H7 (cell line): ENCODE data around the gene KLHL29. TPM values are rescaled to one million over a fixed set of nuclear protein-coding genes. Genes with fewer than 3 reads are reported as not detected.
A peak's percentile ranks its signal among the peaks of the same experiment; 100 is the strongest.

Experiments
- DNase-seq: peaks from one replicate; pipeline ENCODE4 v3.0.0; 2012
- H3K27me3 ChIP-seq: 2 replicates; pipeline ENCODE4 v1.6.0; 2011; ENCODE audit warnings: mild to moderate bottlenecking, low read length; ENCODE audit not compliant: control insufficient read depth, insufficient read depth
- H3K36me3 ChIP-seq: replicated peaks from 2 replicates; pipeline ENCODE4 v1.5.1; 2011; ENCODE audit warnings: low read length; ENCODE audit not compliant: control insufficient read depth, insufficient read depth
- H3K4me3 ChIP-seq: 2 replicates; pipeline ENCODE4 v1.5.1; 2011; ENCODE audit warnings: low read depth, mild to moderate bottlenecking, control low read depth, low read length, moderate library complexity; ENCODE audit not compliant: insufficient read depth
- total RNA-seq: library from RNA; depleted of rRNA; stranded (reverse); fragments of >200 nt; shearing (Covaris generic); gene quantifications from 2 replicates; pipeline ENCODE4 v1.2.3, GENCODE V29; 2014

The KLHL29 gene
- total RNA-seq, 1 experiment from 2014 or later: 6.2 TPM

- Histone ChIP-seq H3K4me3 (no peak overlapping the region), H3K36me3 (no peaks in the 10 kb centered on the region), H3K27me3 (no peaks in the 10 kb centered on the region)
- no peak for DNase-seq
Observed at GRCh38 chr2:23509596-23510292, 124.8 kb downstream of the KLHL29 start.

DNA sequence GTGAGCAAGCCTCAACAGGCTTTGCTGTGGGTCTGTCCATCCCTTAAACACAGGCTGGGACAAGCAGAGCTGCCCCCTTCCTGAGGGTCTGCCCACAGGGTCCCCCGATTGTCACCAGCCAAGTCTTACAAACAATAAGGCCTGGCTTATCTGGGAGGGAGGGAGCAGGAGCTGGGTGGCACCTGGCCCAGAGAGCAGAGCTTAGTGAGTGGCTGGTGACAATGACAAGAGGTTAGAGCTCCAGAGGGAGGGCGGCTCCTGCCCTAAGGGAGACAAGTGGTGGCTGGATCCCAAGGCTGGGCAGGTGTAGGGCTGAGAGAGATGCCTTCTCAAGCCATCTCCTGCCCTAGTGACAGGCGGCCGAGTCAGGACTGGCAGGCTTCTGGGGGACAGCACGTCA, 125.5 kb downstream of the KLHL29 start:
- no peak for DNase-seq
- Histone ChIP-seq H3K27me3 (no peaks in the 10 kb centered on the region), H3K4me3 (no peak overlapping the region), H3K36me3 (no peaks in the 10 kb centered on the region)

DNA sequence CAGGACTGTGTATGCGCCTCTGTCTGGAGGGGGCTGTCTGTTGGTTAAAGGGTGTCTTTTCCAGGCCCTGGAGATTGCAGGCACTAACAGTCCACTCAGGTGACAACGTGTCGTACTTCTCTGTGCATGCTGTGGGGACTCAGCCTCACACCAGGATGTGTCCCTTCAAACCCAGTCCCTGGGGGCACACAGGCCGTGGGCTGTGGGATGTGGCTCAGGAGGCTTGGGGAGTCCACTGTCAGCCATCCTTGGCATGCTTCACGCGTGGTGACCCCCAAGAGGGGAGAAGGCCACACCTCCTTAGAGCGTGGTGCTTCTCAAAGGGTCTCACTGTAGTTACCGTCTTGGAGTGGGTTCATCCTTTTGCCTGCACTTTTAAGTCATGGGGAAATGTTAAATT, 127.8 kb downstream of the KLHL29 start:
- DNase-seq: no peak
- H3K36me3 ChIP-seq: no peaks in the 10 kb centered on the region
- no peaks in the 10 kb centered on the region for H3K27me3 ChIP-seq
- no peak overlapping the region for H3K4me3 ChIP-seq

DNA sequence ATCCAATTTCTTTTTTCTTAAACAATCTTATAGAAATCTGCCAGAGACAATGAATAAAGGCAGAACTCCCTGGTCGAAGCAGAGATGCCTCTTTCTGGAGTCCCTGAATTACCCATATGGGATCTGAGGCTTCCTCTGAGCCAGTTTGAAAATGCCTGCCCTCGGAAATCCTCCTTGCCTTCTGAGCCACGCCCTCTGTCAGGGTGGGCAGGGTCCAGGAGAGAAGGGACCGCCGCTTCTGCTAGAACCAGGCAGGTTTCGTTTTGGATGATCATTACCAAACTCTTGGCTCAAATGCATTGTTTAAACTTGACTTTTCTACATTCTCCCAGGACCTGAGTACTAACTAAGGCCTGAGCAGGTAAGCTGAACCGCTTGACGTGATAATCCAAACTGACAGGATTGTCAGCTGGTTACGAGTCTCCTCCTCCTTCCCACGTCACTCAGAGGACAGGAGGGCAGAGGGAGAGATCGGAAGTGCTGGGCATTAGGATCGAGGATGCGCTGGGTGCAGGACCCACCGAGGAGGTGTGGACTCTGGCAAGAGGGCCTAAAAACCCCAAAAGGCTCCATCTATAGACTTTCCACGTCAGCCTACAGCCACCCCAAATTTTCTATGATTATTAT, 128.4 kb downstream of the KLHL29 start:
- no peak overlapping the region for H3K4me3 ChIP-seq
- H3K36me3 ChIP-seq: no peaks in the 10 kb centered on the region
- DNase-seq: no peak
- no peaks in the 10 kb centered on the region for H3K27me3 ChIP-seq

- H3K4me3 ChIP-seq: no peak overlapping the region
- no peaks in the 10 kb centered on the region for H3K36me3 ChIP-seq
- H3K27me3 ChIP-seq: no peaks in the 10 kb centered on the region
- DNase-seq: no peak
Observed at GRCh38 chr2:23513872-23514793, 129.2 kb downstream of the KLHL29 start.

- DNase-seq: no peak
- Histone ChIP-seq H3K27me3 (no peaks in the 10 kb centered on the region), H3K36me3 (no peaks in the 10 kb centered on the region), H3K4me3 (no peak overlapping the region)
Observed at GRCh38 chr2:23516520-23517256, 131.7 kb downstream of the KLHL29 start.

DNA sequence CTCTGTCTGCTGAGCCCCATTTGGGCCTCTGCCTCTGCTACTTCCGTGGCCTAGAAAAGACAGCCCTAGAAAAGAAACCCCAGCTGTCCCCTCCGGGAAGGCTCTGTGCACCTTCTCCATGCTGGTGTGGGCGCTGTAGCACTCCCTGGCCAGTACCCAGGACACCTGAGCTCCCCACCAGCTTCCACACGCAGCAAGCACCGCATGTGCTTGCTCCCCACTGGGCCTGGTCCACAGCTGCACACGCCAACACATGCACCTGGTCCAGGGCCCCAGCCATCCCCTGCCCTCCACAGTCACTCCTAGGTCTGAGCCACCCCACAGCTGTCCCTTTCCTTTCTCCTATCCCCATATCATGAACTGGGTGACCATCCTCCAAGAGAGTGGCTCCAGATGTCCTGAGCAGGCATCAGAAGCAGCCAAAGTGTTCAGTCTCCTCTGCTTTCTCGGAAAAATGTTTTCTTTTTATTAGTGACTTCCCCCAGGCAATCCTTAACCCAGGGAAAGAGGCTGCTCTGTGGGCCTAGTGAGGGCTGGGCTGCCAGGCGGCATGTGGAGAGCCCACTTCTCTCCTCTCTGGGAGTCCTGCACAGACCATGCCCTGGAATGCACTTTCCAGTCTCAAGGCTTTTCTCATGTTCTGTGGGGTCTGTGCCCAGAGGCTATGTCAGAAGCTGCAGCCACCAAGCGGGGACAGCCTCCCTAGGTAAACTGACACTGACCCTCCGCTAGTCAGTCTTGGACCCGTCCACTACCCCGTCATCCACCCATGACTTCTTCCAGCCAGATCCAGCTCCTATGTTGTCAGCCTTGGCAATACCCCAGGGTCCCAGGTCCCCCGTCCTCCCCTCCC, 133.7 kb downstream of the KLHL29 start:
- no peak overlapping the region for H3K4me3 ChIP-seq
- DNase-seq: no peak
- no peaks in the 10 kb centered on the region for H3K27me3 ChIP-seq
- H3K36me3 ChIP-seq: no peaks in the 10 kb centered on the region

DNA sequence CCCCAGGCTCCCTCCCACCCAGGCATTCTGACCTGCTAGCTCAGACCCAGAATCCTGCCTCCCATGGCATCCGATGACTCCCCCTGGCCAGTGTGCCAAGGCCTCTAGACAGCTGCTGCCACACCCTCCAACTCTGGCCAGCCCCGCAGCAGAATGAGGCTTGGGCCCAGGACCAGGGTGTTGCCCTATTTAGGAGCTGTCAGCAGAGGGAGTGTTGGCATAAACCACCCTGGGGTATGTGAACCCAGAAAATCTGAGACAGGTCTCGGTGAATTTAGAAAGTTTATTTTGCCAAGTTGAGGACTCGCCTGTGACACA, 134.3 kb downstream of the KLHL29 start:
- Histone ChIP-seq H3K36me3 (no peaks in the 10 kb centered on the region), H3K4me3 (no peak overlapping the region), H3K27me3 (no peaks in the 10 kb centered on the region)
- DNase-seq: peak; percentile 51

- Histone ChIP-seq H3K27me3 (no peaks in the 10 kb centered on the region), H3K4me3 (no peak overlapping the region), H3K36me3 (no peaks in the 10 kb centered on the region)
- DNase-seq: peak; percentile 88
Observed at GRCh38 chr2:23520256-23520655, 135.3 kb downstream of the KLHL29 start.

- no peaks in the 10 kb centered on the region for H3K27me3 ChIP-seq
- DNase-seq: peak; percentile 54
- H3K36me3 ChIP-seq: no peaks in the 10 kb centered on the region
- H3K4me3 ChIP-seq: no peak overlapping the region
Observed at GRCh38 chr2:23521060-23521459, 136.1 kb downstream of the KLHL29 start.

GRCh38 chr2:23522726-23523372, 137.9 kb downstream of the KLHL29 start:
- Histone ChIP-seq H3K36me3 (no peaks in the 10 kb centered on the region), H3K4me3 (no peak overlapping the region), H3K27me3 (no peaks in the 10 kb centered on the region)
- no peak for DNase-seq

DNA sequence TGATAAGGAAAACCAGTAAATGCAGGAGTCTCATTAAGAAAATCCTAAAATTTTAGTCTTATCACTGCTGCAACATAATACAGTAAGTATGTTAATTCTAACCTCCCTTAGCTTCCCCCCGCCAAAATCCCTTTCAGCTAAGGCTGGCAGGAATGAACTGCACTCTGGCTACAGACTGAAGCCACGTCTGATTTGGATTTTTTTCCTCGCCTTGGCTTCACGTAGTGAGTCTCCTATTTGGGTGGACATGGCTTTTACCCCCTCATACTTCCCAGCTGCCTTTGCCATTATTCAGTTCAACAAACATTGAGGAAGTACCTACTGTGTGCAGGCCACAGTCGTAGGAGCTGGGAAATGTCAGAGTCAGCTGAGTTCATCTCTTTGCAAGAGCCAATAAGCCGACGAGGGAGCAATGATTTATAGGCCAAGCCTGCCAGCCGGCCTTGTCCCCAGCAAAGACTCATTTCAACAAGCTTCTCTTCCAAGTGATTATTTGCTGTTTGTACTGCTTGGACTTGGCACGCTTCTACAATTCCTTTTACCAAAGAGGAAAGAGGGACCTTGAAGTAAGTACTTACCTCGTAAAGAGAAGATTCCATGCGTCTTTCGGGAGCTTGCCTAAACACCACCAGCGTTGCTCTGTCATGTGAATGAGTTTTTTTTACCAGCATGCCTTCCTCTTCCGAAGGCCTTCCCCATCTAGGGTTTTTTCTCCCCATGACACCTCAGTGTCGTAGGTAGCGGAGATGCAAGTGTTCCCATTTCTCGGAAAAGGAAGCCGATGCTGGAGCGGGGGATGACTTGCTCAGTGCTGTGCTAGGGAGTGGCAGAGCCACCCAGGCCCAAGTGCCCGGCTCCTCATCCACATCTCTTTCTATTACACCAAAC, 138.6 kb downstream of the KLHL29 start:
- no peaks in the 10 kb centered on the region for H3K27me3 ChIP-seq
- no peak for DNase-seq
- no peak overlapping the region for H3K4me3 ChIP-seq
- H3K36me3 ChIP-seq: no peaks in the 10 kb centered on the region

GRCh38 chr2:23524261-23524706, 139.3 kb downstream of the KLHL29 start:
- DNase-seq: no peak
- no peaks in the 10 kb centered on the region for H3K27me3 ChIP-seq
- no peak overlapping the region for H3K4me3 ChIP-seq
- H3K36me3 ChIP-seq: no peaks in the 10 kb centered on the region
